ENCODE measurements around the gene CA12. TPM values are rescaled to one million over a fixed set of nuclear protein-coding genes. Genes with fewer than 3 reads are reported as not detected.

Gene CA12
- total RNA-seq, 1 donor from 2014 or later, result 20.5 TPM

DNA sequence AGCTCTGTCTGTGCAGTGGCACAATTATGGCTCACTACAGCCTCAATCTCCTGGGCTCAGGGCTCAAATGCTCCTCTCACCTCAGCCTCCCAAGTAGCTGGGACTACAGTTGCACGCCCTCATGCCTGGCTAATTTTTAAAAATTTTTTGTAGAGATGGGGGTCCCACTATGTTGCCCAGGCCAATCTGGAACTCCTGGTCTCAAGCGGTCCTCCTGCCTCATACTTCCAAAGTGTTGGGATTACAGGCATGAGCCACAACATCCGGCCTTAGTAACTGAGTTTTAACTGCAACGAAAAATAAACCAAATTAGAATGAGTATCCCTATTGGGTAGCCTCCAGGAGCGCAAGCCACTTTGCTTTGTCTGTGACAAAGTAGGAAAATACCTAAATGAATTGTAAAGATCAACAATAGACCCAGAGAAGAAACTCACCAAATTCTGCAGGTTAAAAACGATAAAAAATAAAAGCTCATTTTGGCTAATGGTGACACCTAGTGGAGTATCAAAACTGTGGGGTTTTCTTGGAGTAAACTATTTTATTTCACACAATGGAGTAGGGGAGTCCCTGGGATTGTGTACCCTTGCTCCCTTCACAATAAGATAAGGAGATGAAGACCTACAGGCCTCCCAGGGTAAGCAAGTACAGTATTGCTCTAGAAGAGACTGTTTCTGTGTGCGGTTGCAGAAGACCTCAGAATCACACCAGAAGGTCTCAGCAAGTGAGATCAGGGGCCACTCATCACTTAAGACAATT is 21.0 kb upstream of the CA12 start:
- no peak for DNase-seq (ENCODE audit: low spot score)

DNA sequence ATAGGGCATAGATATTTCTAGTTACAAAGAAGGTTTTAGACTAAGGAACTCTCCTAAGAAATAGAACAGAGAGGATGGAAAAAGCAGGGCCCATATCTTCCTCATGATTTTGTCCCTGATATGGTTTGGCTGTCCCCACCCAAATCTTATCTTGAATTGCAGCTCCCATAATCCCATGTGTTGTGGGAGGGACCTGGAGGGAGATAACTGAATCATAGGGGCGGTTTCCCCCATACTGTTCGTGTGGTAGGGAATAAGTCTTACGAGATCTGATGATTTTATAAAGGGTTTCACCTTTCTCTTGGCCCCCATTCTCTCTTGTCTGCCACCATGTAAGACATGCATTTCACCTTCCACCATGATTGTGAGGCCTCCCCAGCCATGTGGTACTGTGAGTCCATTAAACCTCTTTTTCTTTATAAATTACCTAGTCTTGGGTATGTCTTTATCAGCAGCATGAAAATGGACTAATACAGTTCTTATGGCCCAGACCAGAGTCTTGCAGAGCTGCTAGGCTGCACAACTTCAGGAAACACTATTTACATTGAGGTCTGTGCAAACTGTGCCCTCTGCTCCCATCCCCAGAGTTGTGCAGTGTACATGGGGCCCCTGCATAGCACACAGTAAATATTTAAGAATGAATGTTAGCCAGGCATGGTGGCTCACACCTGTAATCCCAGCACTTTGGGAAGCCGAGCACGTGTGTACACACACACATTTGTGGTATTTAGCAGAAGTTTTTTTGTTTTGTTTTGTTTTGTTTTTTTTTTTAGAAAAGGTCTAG is 20.3 kb upstream of the CA12 start:
- DNase-seq (ENCODE audit: low spot score), result no peak

DNA sequence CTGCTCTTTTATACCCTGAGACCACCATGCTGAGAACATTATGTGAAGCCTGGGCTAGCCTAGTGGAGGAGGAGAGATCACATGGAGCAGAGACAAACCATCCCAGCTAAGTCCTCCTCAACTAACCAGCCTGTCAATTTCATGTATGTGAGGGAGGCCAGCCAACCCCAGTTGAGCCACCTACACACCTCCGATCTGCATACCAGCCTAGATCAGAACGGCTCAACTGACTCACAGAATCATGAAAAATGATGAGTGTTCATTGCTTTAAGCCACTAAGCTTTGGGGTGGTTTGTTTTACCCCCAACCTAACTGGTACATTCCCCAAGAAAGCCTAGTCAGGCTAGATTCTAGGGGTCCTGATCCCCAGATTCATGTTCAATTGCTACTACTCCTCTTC is 19.4 kb upstream of the CA12 start:
- DNase-seq (ENCODE audit: low spot score), result no peak

DNA sequence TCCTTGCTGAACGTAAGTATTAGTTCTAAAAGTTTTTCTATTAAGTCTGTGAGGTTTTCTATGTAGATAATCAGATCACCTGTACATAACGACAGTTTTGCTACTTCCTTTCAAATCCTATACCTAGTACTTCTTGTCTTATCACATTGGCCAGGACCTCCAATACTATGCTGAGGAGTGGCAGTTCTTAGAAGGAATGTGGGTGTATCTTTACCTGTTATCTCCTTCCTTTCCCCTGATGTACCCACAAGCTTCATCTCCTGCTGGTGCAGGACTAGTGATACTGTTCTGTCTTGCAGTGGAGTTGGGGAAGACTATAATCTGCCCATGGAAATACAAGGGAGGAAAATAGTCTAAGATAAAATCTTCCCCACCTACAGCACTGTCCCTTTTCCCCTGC is 16.8 kb upstream of the CA12 start:
- no peak for DNase-seq (ENCODE audit: low spot score)

DNA sequence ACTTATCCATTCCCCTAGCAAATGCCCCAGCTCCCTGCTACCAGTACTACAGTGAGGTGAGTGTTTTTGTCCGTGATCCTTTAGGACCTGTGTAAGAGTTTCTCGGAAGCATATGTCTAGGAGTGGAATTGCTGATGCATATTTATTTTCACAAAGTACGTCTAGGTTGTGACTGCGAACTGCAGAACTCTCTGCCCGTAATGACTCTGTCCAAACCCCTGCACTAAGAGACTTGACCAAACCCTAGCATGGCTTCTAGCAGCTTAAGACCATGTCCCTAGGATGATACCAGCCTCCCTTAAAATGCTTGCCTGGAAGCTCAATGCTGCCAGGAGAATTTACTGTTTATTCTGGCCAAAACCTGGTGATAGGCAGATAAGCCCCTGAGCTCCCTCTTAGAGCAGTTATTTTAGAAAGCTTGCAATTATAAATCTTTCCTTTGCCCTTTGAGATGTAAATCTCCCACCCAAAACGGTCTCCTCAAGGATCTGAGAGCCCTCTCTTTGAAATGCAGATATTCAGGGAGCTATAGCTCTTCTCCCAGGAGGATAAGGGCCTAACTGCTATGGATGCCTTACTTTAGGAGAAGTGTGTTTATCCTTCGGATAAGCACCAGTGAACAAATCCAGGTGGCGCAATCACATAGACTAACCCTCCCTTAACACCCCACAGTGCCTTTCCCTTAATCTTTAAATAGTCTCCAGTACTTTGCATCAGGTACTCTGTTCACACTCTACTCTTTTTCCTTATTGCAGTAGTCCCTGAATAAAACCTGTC is 14.7 kb upstream of the CA12 start:
- DNase-seq (ENCODE audit: low spot score), result no peak

DNA sequence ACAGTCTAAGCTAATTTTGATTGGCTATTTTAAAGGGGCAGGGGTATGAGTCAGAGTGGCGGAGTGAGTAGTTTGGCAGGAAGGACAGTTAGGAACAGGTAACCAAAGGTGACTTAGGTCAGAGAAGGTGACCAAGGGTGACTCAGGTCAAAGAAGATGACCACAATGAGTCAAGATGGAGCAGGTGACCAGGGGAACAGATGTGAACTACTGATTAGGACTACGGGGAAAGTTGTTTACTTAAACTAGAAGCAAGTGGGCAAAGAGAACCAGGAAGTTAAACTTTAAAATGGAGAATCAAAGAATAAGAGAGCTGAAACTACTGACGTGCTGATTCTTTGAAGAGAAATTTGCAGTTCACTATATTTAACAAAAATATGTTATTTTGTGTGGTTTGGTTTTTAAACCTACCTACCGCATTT is 14.1 kb upstream of the CA12 start:
- DNase-seq (ENCODE audit: low spot score), result no peak

DNA sequence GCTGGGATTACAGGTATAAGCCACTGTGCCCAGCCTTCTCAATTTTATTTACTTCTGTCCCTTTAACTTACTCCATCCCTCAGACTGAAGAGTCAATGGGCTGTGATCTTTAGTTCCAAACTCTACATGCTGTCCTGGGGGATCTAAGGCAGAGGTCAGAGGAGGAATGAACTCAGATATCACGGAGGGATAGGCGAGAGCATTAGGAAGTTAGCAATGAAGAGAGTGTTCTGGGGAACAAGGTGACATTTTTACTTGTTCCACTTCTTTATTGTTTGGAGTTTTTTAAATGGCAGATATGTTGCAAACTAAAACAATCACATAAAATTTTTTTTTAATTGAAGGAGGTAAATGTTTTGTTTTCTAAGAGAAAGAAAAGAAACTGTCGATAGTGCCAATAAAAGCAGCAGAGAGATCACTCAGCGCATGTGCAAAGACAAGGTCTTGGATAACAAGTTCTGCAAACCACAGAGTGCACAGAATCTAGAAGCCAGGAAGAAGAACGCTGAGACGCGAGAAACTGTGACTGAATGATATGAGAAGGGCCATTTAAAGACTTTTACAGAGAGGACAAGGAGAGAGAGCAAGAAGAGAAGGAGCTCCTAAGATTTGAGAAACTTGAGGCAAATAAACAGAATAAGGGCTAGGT is 10.8 kb upstream of the CA12 start:
- DNase-seq (ENCODE audit: low spot score), result no peak

DNA sequence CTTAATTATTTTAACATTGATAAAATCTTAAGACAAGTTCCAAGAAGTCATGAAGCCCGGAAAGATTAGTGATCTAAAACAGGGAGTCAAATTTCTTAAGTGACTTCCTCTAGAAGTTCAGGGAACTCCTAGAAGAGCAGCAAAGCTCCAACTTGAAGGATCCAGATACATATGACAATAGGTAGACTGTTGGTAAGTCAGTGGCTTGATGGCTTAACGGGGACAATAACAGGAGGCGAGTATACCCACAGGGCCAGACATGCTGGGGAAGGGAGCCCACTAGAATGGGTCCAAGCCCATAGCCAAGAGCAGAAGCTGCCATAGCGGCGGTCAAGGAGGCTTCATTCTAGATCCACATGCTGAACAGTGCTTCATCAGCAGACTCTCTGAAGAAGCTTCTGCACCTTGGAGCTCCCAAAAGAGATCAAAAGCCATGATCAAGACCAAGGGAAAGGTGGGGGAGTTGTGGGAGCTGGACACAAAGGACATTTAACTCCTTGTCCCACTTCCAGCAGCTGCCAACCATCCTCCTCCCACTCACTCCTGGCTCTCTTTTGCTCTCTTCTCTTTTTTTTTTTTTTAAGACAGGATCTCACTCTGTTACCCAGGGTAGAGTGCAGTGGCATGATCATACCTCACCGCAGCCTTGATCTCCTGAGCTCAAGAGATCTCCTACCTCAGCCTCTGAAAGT is 10.2 kb upstream of the CA12 start:
- no peak for DNase-seq (ENCODE audit: low spot score)

DNA sequence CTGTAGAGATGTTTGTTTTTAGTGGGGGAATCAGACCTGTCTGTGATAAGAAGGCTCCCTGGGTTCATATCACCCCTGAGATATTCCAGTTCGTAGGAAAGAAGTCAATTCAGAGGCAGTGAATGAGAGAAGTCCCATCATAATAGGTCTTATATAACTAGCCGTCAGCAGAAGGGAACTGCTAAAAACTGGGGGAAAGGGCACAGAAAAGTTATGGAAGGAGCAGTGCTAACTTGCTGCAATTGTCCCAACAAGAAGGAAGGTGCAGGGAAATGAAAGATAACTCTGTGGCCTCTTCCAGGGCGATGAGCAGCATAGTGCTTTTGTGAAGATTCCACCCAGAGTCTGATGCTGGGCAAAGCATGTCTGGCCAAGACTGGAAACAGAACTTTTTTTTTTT is 9.0 kb upstream of the CA12 start:
- no peak for DNase-seq (ENCODE audit: low spot score)

DNA sequence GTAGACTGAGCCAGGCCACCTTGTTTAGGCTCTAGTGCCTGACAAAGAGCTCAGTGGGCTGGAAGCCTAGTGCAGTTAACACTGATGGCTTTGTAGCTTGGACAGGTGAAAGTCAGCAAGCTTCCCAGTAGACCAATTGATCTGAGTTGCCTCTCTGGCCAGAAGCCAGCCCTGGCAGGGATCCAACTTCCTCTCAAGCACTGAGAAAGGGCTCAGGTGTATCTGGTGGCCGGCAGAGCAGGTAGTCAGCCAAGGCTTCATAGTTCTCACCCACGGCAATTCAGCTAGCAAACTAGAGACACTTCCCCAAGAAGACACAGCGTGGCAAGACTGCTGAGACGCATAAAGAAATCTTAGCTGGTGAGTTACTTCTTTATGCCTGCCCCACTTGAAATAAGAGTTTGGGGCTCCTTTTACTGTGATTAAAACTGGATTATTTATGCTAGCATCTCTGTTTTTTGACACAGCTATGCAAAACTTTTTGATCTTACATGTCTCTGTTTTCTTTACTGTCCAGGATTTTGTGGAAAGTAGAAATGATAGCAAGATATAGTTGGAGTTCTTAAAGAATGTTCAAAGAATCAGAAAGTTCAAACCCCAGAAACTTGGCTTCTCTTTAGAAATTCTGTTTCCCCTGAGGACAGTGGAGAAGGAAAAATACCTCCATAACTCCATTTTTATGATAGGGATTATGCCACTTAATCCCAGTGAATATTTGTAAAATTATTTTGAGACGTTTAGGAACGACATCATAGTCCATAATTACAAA is 8.4 kb upstream of the CA12 start:
- peak; percentile 93 for DNase-seq (ENCODE audit: low spot score)

DNA sequence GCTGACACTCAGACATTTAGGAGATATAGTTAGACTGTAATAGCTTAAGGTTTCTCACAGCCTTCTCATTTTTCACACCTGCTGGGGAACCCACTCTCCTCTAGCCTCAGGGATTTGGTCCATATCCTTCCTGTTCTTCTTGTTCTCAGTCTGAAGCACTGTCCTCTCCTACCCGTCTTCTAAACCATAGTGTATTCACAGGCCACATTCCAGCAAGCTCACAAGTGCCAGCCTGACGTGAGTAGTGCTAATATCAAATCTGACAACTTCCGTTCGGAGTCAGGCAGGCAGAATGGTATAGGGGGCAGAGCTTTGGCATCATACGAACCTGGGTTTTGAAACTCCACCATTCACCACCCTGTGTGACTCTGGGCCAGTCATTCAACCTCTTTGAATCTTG is 6.9 kb upstream of the CA12 start:
- no peak for DNase-seq (ENCODE audit: low spot score)

DNA sequence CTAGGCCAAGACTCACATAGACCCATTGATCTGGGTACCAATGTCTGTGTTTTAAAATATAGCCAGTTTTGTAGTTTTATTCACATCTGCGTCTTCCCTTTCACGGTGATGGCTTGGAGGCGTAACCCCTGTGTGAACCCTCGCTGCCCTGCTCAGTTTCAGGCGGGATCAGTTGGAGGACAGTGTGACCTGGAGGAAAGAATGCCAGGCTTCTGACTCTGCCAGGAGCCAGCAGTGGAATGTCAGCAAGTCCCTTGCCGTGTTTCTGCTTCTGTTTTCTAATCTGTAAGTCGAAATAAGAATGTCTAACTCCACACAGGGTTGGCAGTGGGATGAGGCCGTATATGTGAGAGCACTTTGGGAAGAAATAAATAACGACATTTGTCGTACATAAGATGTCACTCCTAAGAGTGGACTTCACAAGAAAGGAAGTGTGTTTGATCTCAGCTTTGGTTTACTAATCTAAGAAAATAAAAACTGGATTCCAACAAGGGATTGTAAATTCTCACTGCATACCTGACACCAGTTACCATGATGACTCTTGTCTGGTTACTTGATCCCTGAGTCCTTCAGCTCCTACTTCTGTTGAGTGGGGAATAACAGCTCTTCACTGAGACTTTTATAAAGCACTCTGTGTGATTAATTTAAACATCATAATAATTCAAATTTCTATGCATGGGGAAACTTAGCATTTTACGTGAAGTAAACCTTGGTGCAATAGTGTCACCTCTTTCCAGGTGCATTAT is 6.3 kb upstream of the CA12 start:
- DNase-seq (ENCODE audit: low spot score), result no peak

DNA sequence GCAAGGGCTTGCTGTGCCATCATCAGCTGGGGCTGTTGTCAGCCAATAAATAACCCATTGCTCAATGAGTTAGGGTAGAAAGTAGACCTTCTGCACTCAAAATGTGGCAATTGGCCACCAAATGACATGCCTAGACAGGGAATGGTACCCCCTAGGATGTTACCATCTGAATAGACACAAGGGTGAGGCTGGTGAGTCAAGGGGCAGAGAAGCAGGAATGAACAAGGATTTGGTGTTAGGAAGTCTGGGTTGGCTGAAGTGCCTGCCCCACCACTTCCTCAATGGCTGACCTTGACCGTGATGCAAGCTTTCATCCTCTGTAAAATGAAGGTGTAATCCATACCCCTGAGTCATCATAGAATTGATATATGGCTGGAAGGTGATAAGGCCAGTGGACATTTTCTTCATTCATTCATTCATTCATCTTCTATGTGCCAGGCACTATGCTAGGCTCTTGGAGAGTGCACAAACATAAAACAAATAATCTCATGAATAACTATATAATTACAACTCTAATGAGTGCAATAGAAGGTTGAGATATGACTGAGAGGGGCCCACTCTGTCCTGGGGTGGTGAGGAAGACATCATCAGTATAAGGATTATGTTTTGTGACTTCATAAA is 4.4 kb upstream of the CA12 start:
- no peak for DNase-seq (ENCODE audit: low spot score)

DNA sequence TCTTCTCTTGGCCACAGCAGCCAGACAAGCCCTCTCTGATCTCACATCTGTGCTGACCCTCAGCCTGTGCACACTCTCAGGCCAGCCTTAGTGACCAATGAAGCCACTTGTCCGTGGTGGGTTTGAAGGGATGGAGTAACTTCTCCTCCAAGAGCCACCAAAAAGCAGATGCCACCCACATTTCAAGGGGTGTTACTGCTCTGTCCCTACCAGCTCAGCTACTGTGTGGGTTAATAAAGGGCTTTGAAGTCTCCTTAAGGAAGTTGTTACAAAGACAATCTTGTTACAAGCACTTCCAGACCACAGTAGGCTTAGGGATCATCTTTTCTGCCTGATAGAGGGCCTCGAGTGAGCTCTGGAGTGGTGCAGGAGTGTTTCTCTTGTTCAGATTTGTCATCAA is 3.3 kb upstream of the CA12 start:
- no peak for DNase-seq (ENCODE audit: low spot score)

DNA sequence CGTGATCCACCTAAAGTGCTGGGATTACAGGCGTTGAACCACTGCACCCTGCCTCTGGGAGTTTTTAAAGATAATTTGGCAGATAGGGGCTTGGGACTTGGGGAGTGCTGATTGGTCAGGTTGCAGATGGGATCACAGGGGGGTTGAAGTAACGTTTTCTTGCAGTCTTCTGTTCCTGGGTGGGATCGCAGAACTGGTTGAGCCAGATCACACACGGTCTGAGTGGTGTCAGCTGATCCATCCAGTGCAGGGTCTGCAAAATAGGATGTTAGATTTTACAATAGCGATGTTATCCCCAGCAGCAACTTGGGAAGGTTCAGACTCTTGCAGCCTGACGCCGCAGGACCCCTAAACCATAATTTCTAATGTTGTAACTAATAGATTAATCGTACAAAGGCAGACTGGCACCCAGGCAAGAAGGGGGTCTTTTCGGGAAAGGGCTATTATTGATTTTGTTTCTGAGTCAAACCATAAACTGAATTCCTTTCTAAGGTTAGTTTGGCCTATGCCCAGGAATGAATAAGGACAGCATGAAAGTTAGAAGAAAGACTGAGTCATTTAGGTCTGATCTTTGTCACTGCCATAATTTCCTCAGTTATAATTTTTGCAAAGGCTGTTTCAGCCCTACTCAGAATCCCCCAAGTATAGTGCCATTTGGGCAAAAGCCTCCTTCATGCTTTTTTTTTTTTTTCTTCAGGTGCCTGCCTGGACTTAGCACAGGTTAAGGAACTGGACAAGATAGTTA is 1.5 kb upstream of the CA12 start:
- no peak for DNase-seq (ENCODE audit: low spot score)

DNA sequence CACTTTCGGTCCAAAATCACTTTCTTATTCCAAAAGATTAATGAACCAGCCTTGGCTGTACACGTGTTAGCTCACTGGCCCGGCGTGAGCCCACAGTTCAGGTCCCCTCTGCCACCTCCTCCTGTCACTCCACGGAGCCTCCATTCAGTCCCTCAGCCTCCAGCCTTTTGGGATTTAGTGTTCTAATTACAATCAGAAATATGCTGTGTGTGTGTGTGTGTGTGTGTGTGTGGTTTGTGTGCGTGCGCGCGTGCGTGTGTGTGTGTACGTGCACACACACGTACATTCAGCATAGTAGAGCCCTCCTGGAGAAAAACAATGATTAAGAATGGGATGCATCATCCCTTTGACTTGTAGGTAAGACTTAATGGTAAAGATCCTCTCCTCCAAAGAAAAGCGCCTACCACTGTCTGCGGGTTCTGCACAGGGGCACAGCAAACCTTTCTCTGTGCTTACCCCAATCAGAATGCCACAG is 801 bp downstream of the CA12 start:
- no peak for DNase-seq (ENCODE audit: low spot score)

DNA sequence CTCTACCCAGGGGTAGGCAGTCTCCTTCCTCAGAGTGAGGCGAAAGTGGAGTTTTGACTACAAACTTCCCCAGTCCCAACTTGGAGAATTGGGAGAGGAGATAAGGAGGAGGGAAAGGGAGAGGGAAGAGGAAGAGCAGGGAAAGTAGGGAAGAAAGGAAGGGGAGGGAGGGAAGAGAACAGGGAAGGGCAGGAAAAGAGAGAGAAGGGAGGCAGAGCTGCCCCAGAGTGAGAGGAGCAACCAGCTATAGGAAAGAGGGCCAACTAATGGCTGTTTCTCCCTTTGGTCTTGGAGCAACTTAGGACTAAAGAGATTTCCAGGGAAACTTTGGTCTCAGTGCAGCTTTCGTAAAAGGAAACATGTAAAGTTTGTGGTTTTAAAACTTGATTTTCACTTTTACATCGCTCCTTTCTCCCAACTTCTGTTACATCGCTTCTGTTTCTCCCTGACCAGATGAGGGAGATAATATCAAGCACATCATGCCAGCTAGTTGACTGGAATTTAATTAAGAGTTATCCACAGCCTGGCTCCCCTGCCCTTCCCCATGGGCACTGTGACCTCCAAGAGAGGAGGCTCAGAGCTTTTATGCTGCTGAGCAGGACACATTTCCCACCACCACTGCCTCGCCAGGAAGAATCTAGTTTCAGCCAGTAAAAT is 1.4 kb downstream of the CA12 start:
- no peak for DNase-seq (ENCODE audit: low spot score)

DNA sequence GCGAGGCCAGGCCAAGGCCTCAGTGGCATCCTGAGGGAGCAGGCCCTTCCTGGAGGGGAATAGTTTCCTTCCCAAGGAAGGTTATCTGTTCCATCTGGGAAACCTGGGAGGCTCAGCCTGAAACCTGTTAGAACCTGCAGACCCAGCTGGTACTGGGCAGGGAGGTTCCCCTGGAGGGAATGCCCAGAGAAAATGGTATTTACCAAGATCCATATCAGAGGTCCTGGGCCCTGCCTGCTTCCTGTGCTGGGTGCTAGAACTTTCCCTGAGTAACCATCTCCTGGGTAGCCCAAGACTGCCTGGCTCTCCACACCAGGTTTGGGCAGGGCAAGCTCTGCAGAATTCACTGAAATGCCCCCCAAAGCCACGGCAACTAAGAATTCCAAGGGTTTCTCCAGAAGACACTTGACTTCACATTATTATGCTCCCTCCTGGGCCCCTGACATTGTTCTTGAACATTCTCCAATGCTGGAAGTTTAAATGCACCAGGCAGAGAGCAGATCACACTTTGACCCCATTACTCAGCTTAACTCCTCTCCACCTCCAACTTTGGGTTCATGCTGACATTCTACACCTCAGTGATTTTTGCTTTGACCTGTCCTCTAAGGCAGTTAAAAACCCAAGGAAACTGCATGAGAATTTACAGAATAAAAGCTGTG is 2.0 kb downstream of the CA12 start:
- no peak for DNase-seq (ENCODE audit: low spot score)

Measured in mucosa of gallbladder (tissue), 1 donor.